PC-9 (cell line): ENCODE results near the gene QTRT2. TPM values are rescaled to one million over a fixed set of nuclear protein-coding genes. Genes with fewer than 3 reads are reported as not detected.

Source experiments
- BruUV-seq: library from RNA; stranded (reverse); fragments of 400-500 nt; replicated peaks from 2 replicates; lab custom pipeline; 2021; lab: Mats Ljungman, UMichigan
- CTCF ChIA-PET: fragments of 300-600 bp; sonication (Branson Sonifier 250); formaldehyde crosslinking; loops from one replicate; lab custom pipeline; 2022; ENCODE audit warnings: antibody characterized with exemption; lab: Charles Lee
- POLR2A ChIA-PET: fragments of 300-600 bp; sonication (Branson Sonifier 250); formaldehyde crosslinking; loops from one replicate; lab custom pipeline; 2022; ENCODE audit warnings: antibody characterized with exemption; ENCODE audit not compliant: unreplicated experiment; lab: Charles Lee
- DNase-seq, 2 experiments: peaks; one replicate each; pipeline versions ENCODE4 v3.0.0 to v3.0.0-alpha.2; 2015 to 2022; ENCODE audit warnings: mixed read lengths in 1 of 2
- H2AFZ ChIP-seq: fragments of 200-600 bp; sonication (generic); 2 replicates; pipeline ENCODE4 v1.8.1; 2017; ENCODE audit warnings: antibody characterized with exemption
- H3F3A ChIP-seq: fragments of 200-600 bp; sonication (generic); 2 replicates; pipeline ENCODE4 v1.8.1; 2017; ENCODE audit warnings: antibody characterized with exemption, mild to moderate bottlenecking, low read depth; ENCODE audit not compliant: insufficient read depth
- H3K27ac ChIP-seq: fragments of 200-600 bp; sonication (generic); 2 replicates; pipeline ENCODE4 v1.6.1; 2016; ENCODE audit warnings: mixed run types
- H3K27me3 ChIP-seq: fragments of 200-600 bp; sonication (generic); 2 replicates; pipeline ENCODE4 v1.6.1; 2016; ENCODE audit warnings: low read depth, mixed run types; ENCODE audit not compliant: insufficient read depth
- H3K36me3 ChIP-seq: fragments of 200-600 bp; sonication (generic); 2 replicates; pipeline ENCODE4 v1.6.1; 2016; ENCODE audit warnings: low read depth, mixed run types
- H3K4me1 ChIP-seq: fragments of 200-600 bp; sonication (generic); replicated peaks from 2 replicates; pipeline ENCODE4 v1.6.1; 2016; ENCODE audit warnings: mixed run types; ENCODE audit not compliant: insufficient read depth
- H3K4me2 ChIP-seq: fragments of 200-600 bp; sonication (generic); 2 replicates; pipeline ENCODE4 v1.6.1; 2017; ENCODE audit warnings: mixed run types
- H3K4me3 ChIP-seq: fragments of 200-600 bp; sonication (generic); 2 replicates; pipeline ENCODE4 v1.6.1; 2016; ENCODE audit warnings: mixed run types
- H3K79me2 ChIP-seq: fragments of 200-600 bp; sonication (generic); 2 replicates; pipeline ENCODE4 v1.6.1; 2017; ENCODE audit warnings: low read depth, mixed run types
- H3K9me2 ChIP-seq: fragments of 200-600 bp; sonication (generic); 2 replicates; pipeline ENCODE4 v1.8.1; 2017; ENCODE audit warnings: mild to moderate bottlenecking; ENCODE audit not compliant: insufficient read depth
- H3K9me3 ChIP-seq: fragments of 200-600 bp; sonication (generic); 2 replicates; pipeline ENCODE4 v1.8.1; 2016; ENCODE audit warnings: low read depth; ENCODE audit not compliant: insufficient read depth
- H4K20me1 ChIP-seq: fragments of 200-600 bp; sonication (generic); 2 replicates; pipeline ENCODE4 v1.8.1; 2017; ENCODE audit not compliant: insufficient read depth
- EZH2 ChIP-seq: fragments of 200-600 bp; sonication (generic); IDR thresholded peaks from 2 replicates; pipeline ENCODE4 v1.8.0; 2017; ENCODE audit warnings: antibody characterized with exemption, low read depth
- intact Hi-C: fragments of 100-400 bp; cut with micrococcal nuclease; formaldehyde crosslinking; loops from one replicate; pipeline ENCODE4 v1.10.0; 2022; ENCODE audit not compliant: unreplicated experiment
- total RNA-seq: library from RNA; stranded (reverse); gene quantifications from 2 replicates; pipeline ENCODE4 v1.2.3, GENCODE V29; 2021
- TF ChIP-seq, protein P1 (sequence below): fragments of 200-600 bp; sonication (generic); conservative IDR thresholded peaks from 2 replicates; pipeline ENCODE4 v1.6.1; 2017; ENCODE audit warnings: mixed run types, antibody characterized with exemption, mild to moderate bottlenecking, moderate library complexity

QTRT2 gene
- total RNA-seq, 1 experiment from 2014 or later = 30.4 TPM

DNA sequence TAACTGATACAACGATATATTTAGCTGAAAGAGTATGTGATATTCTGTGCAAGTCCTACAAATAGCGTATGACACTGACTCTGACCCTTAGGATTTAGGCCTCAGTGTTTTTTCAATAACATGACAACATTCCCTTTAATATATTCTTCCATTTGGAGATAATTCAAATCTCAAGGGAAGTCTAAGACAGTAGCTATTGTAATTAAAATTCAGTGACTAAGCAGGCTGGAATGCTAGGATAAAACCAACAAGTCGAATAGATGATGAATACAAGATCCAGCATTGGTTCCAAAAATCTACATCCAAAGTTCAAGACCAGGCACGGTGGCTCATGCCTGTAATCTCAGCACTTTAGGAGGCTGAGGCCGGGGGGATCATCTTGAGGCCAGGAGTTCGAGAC is 56.2 kb downstream of the QTRT2 start:
- Histone ChIP-seq H3K36me3 (no peaks in the 10 kb centered on the region), H2AFZ (no peak overlapping the region), H3K4me2 (no peak overlapping the region), H3K27me3 (no peaks in the 10 kb centered on the region), H3K9me3 (no peaks in the 10 kb centered on the region), H3K4me3 (no peak overlapping the region), H3K79me2 (no peaks in the 10 kb centered on the region), H3F3A (no peaks in the 10 kb centered on the region), H3K4me1 (no peaks in the 10 kb centered on the region), H3K27ac (no peak overlapping the region), H3K9me2 (no peaks in the 10 kb centered on the region), H4K20me1 (no peaks in the 10 kb centered on the region)
- no TSS peak for BruUV-seq
- TF ChIP-seq, protein P1, sequence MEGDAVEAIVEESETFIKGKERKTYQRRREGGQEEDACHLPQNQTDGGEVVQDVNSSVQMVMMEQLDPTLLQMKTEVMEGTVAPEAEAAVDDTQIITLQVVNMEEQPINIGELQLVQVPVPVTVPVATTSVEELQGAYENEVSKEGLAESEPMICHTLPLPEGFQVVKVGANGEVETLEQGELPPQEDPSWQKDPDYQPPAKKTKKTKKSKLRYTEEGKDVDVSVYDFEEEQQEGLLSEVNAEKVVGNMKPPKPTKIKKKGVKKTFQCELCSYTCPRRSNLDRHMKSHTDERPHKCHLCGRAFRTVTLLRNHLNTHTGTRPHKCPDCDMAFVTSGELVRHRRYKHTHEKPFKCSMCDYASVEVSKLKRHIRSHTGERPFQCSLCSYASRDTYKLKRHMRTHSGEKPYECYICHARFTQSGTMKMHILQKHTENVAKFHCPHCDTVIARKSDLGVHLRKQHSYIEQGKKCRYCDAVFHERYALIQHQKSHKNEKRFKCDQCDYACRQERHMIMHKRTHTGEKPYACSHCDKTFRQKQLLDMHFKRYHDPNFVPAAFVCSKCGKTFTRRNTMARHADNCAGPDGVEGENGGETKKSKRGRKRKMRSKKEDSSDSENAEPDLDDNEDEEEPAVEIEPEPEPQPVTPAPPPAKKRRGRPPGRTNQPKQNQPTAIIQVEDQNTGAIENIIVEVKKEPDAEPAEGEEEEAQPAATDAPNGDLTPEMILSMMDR = no peak
- no peak for TF ChIP-seq EZH2
- CTCF ChIA-PET = no interaction called here
- intact Hi-C loops = no loop called here
- POLR2A ChIA-PET = no interaction called here
- DNase-seq = no peak

DNA sequence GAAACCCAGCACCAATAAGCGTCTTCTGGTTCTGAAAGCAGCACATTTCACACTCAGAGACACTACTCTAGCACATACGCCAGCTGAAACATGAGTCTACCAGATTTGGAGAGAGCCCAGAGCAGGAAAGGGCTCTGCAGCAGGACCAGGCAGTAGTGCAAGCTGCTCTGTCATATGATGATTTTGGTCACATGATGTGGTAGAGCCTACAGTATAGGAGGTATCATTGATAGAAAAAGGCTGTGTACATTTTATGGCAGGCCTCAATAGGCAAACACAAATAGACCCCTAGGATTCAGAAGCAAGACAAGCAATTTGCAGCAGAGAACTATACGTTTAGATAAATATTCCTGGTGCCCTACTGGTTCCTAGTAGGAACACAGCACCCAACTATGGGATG is 58.2 kb downstream of the QTRT2 start:
- BruUV-seq = no TSS peak
- H3K79me2 ChIP-seq = no peaks in the 10 kb centered on the region
- CTCF ChIA-PET = no interaction called here

DNA sequence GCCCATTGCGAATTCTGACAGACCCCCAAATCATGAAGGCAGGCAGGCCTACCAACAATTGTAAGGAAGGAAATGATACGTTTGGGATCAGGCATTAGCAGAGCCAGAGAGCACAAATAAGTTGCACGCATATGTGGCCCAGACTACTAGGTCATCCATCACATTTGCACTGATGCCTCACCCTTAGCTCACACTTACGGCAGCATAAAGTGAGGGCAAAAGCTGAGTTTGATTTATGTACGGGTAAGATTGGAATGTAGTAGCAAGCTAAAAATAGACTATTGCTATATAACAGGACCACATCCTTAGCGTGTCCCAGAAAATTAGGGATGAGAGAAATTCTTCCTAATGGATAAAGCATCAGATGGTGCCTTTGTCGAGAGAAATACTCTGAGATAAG is 58.6 kb downstream of the QTRT2 start:
- H3K4me3 ChIP-seq = no peak overlapping the region
- H3K27ac ChIP-seq = no peak overlapping the region
- intact Hi-C loops = no loop called here
- no peaks in the 10 kb centered on the region for H3K9me2 ChIP-seq
- no peaks in the 10 kb centered on the region for H3F3A ChIP-seq
- H2AFZ ChIP-seq = no peak overlapping the region
- ChIA-PET CTCF (no interaction called here), POLR2A (no interaction called here)
- H3K4me1 ChIP-seq = no peaks in the 10 kb centered on the region
- no peaks in the 10 kb centered on the region for H3K9me3 ChIP-seq
- no TSS peak for BruUV-seq
- no peaks in the 10 kb centered on the region for H3K27me3 ChIP-seq
- no peaks in the 10 kb centered on the region for H3K36me3 ChIP-seq
- H3K4me2 ChIP-seq = no peak overlapping the region
- TF ChIP-seq, protein P1 = no peak
- TF ChIP-seq EZH2 = no peak
- DNase-seq = no peak
- H4K20me1 ChIP-seq = no peaks in the 10 kb centered on the region
- H3K79me2 ChIP-seq = no peaks in the 10 kb centered on the region

More for the DNA sequence above, 58.2 kb downstream of the QTRT2 start:
- no peak for DNase-seq
- Histone ChIP-seq H4K20me1 (no peaks in the 10 kb centered on the region), H3F3A (no peaks in the 10 kb centered on the region), H3K36me3 (no peaks in the 10 kb centered on the region), H3K27ac (no peak overlapping the region), H2AFZ (no peak overlapping the region), H3K9me3 (no peaks in the 10 kb centered on the region), H3K4me1 (no peaks in the 10 kb centered on the region), H3K9me2 (no peaks in the 10 kb centered on the region), H3K27me3 (no peaks in the 10 kb centered on the region), H3K4me3 (no peak overlapping the region), H3K4me2 (no peak overlapping the region)
- intact Hi-C loops = no loop called here
- POLR2A ChIA-PET = no interaction called here
- TF ChIP-seq, protein P1 = no peak
- TF ChIP-seq EZH2 = no peak
